Endothelial cell of umbilical vein (primary cell): ENCODE results near the gene CTBP2. TPM values are rescaled to one million over a fixed set of nuclear protein-coding genes. Genes with fewer than 3 reads are reported as not detected.

Experiments
- BruUV-seq: library from RNA; stranded (reverse); fragments of 400-500 nt; replicated peaks from 2 replicates; lab custom pipeline; 2021; lab: Mats Ljungman, UMichigan
- CTCF ChIA-PET: fragments of 300-600, 350-600 bp; sonication (Branson Sonifier 250); formaldehyde crosslinking; loops from one replicate; lab custom pipeline; 2021; ENCODE audit warnings: antibody characterized with exemption, inconsistent platforms; lab: Charles Lee
- POLR2A ChIA-PET: fragments of 300-600, 350-600 bp; sonication (Branson Sonifier 250); formaldehyde crosslinking; loops from one replicate; lab custom pipeline; 2021; ENCODE audit warnings: antibody characterized with exemption, inconsistent platforms; lab: Charles Lee
- DNase-seq: peaks from one replicate; pipeline ENCODE4 v3.0.0-alpha.2; 2011; ENCODE audit warnings: low read depth, low spot score
- FAIRE-seq: peaks from 2 replicates; lab custom pipeline; 2011; peaks lifted over from hg19 to GRCh38; lab: Jason Lieb, UNC
- H2AFZ ChIP-seq: 2 replicates; pipeline ENCODE4 v1.6.0; 2012; ENCODE audit warnings: low read depth, low read length, control low read depth, inconsistent platforms
- H3K27ac ChIP-seq: 2 replicates; pipeline ENCODE4 v1.5.1; 2011; ENCODE audit warnings: low read depth, mild to moderate bottlenecking, control low read depth, low read length, moderate library complexity; ENCODE audit not compliant: insufficient read depth
- H3K27me3 ChIP-seq, 2 experiments: 2 replicates each; pipeline versions ENCODE4 v1.6.0 to v1.6.1; 2011; ENCODE audit warnings: low read length in 2 of 2, mixed read lengths in 1 of 2; ENCODE audit not compliant: control insufficient read depth in 2 of 2, insufficient read depth in 2 of 2
- H3K36me3 ChIP-seq, 2 experiments: 2 replicates in 1 of 2; 3 replicates in 1 of 2; pipeline ENCODE4 v1.5.1; 2011; ENCODE audit warnings: low read length in 2 of 2, mild to moderate bottlenecking in 1 of 2, moderate library complexity in 1 of 2; ENCODE audit not compliant: control insufficient read depth in 2 of 2, insufficient read depth in 2 of 2; ENCODE audit errors: extremely low read depth in 1 of 2
- H3K4me1 ChIP-seq: 3 replicates; pipeline ENCODE4 v1.5.1; 2011; ENCODE audit warnings: mild to moderate bottlenecking, low read length; ENCODE audit not compliant: control insufficient read depth, insufficient read depth; ENCODE audit errors: extremely low read depth
- H3K4me2 ChIP-seq: 2 replicates; pipeline ENCODE4 v1.6.1; 2011; ENCODE audit warnings: low read length, control low read depth, mixed read lengths; ENCODE audit not compliant: insufficient read depth
- H3K4me3 ChIP-seq, 3 experiments: fragments of 200-600 bp in 1 of 3; sonication (generic), shearing (Covaris generic) in 1 of 3; replicated peaks in 1 of 3; 2 replicates each; pipeline ENCODE4 v1.5.1; 2011 to 2016; ENCODE audit warnings: control low read depth in 3 of 3, low read length in 3 of 3, mild to moderate bottlenecking in 2 of 3, inconsistent platforms in 1 of 3, low read depth in 1 of 3, moderate library complexity in 1 of 3; ENCODE audit not compliant: insufficient read depth in 1 of 3
- H3K79me2 ChIP-seq: 2 replicates; pipeline ENCODE4 v1.6.0; 2012; ENCODE audit warnings: low read length, inconsistent platforms; ENCODE audit not compliant: control insufficient read depth, insufficient read depth
- H3K9ac ChIP-seq: replicated peaks from 2 replicates; pipeline ENCODE3; 2011; ENCODE audit warnings: low read length, control low read depth; ENCODE audit not compliant: insufficient read depth; ENCODE audit errors: extremely low read depth
- H3K9me1 ChIP-seq: replicated peaks from 3 replicates; pipeline ENCODE4 v1.6.0; 2011; ENCODE audit warnings: mild to moderate bottlenecking, low read length; ENCODE audit not compliant: control insufficient read depth, insufficient read depth; ENCODE audit errors: extremely low read depth
- H3K9me3 ChIP-seq: replicated peaks from 2 replicates; pipeline ENCODE4 v1.5.1; 2012; ENCODE audit warnings: low read length, inconsistent platforms; ENCODE audit not compliant: control insufficient read depth, insufficient read depth
- H4K20me1 ChIP-seq: replicated peaks from 2 replicates; pipeline ENCODE3; 2011; ENCODE audit warnings: mild to moderate bottlenecking, low read length; ENCODE audit not compliant: control insufficient read depth, insufficient read depth; ENCODE audit errors: extremely low read depth
- CTCF ChIP-seq, 2 donors: IDR thresholded peaks; 1 replicate in 1 of 2; 2 replicates in 1 of 2; pipeline ENCODE4 v1.5.1; 2011; ENCODE audit warnings: low read length in 2 of 2, mild to moderate bottlenecking in 2 of 2, moderate library complexity in 2 of 2, control low read depth in 1 of 2, inconsistent platforms in 1 of 2, low read depth in 1 of 2; ENCODE audit not compliant: insufficient read depth in 1 of 2; ENCODE audit errors: extremely low read depth in 1 of 2
- EZH2 ChIP-seq: IDR thresholded peaks from 2 replicates; pipeline ENCODE4 v1.6.1; 2012; ENCODE audit warnings: borderline replicate concordance, low read depth, mild to moderate bottlenecking, moderate library complexity, low read length, inconsistent platforms; ENCODE audit not compliant: severe bottlenecking
- FOS ChIP-seq: IDR thresholded peaks from 2 replicates; pipeline ENCODE4 v1.6.1; 2011; ENCODE audit warnings: mild to moderate bottlenecking, low read length, moderate library complexity, borderline replicate concordance; ENCODE audit not compliant: insufficient read depth
- GATA2 ChIP-seq: IDR thresholded peaks from 2 replicates; pipeline ENCODE4 v1.7.0; 2011; ENCODE audit warnings: low read depth, mild to moderate bottlenecking, moderate library complexity, mixed read lengths, low read length; ENCODE audit not compliant: insufficient read length, insufficient read depth
- JUN ChIP-seq: IDR thresholded peaks from 2 replicates; pipeline ENCODE4 v1.6.1; 2011; ENCODE audit warnings: borderline replicate concordance, low read depth; ENCODE audit not compliant: insufficient read length, insufficient read depth
- MYC ChIP-seq: IDR thresholded peaks from one replicate; pipeline ENCODE4 v1.6.1; 2011; ENCODE audit warnings: mild to moderate bottlenecking, low read depth, low read length
- POLR2A ChIP-seq: IDR thresholded peaks from 2 replicates; pipeline ENCODE4 v1.6.1; 2012; ENCODE audit warnings: low read depth, mild to moderate bottlenecking, control low read depth, low read length
- POLR2AphosphoS5 ChIP-seq: IDR thresholded peaks from 2 replicates; pipeline ENCODE4 v1.6.1; 2012; ENCODE audit warnings: low read depth, mild to moderate bottlenecking, control low read depth, low read length, moderate library complexity; ENCODE audit not compliant: insufficient read depth
- dilution Hi-C: fragments of 300-500 bp; cut with MboI; formaldehyde crosslinking; loops from one replicate; pipeline ENCODE4 v1.15.0; 2019; ENCODE audit warnings: low sequenced_read_pairs; ENCODE audit not compliant: extremely low pct_ligation_motif_present
- intact Hi-C: fragments of 100-400 bp; cut with micrococcal nuclease; formaldehyde crosslinking; loops from one replicate; pipeline ENCODE4 v1.10.0; 2022
- polyA plus RNA-seq, 4 experiments: library from polyadenylated mRNA; depleted of rRNA in 3 of 4; stranded (reverse) in 3 of 4; unstranded in 1 of 4; fragments of >200 nt; gene quantifications; 2 replicates each; pipeline versions ENCODE4 v1.2.1 to v1.2.3, GENCODE V29; 2011 to 2012; ENCODE audit warnings: missing spikeins in 1 of 4
- total RNA-seq: library from RNA; stranded (reverse); gene quantifications from 2 replicates; pipeline ENCODE4 v1.2.3, GENCODE V29; 2021
- TF ChIP-seq, protein P1 (sequence below): IDR thresholded peaks from 2 replicates; pipeline ENCODE4 v1.6.1; 2011; ENCODE audit not compliant: insufficient read depth, insufficient read length

CTBP2 gene
- total and polyA plus RNA-seq, 2 donors (not counting 3 experiments of a cell fraction or from before 2014, with no cell fraction given) = 118 to 128 TPM

- H3K27me3 ChIP-seq = no peaks in the 10 kb centered on the region
- H4K20me1 ChIP-seq = peaks cover 16% of the 10 kb centered on the region
- no peaks in the 10 kb centered on the region for H3K4me1 ChIP-seq
- ChIA-PET POLR2A (no interaction called here), CTCF (interaction anchor here (0.5 kb wide), 1 partner anchor 47 kb away, joined by 3 read pairs; no protein-coding TSS in a partner anchor)
- dilution Hi-C loops (no loop called here), intact Hi-C loops (no loop called here)
- H3K27ac ChIP-seq = no peak overlapping the region
- peaks cover 3 to 29% of the 10 kb centered on the region in 2 experiments for H3K36me3 ChIP-seq
- H3K4me3 ChIP-seq = no peak overlapping the region
- H3K9ac ChIP-seq = no peak overlapping the region
- no peaks in the 10 kb centered on the region for H3K9me3 ChIP-seq
- TF ChIP-seq GATA2 = no peak
- TF ChIP-seq POLR2AphosphoS5 = no peak
- peaks cover 99% of the 10 kb centered on the region for H3K79me2 ChIP-seq
- H3K9me1 ChIP-seq = no peaks in the 10 kb centered on the region
- no TSS peak for BruUV-seq
- no peak for FAIRE-seq
- no peak for DNase-seq
- no peak overlapping the region for H3K4me2 ChIP-seq
- H2AFZ ChIP-seq = no peak overlapping the region
Measured at GRCh38 chr10:125125951-125126735, 34.2 kb downstream of the CTBP2 start.

DNA sequence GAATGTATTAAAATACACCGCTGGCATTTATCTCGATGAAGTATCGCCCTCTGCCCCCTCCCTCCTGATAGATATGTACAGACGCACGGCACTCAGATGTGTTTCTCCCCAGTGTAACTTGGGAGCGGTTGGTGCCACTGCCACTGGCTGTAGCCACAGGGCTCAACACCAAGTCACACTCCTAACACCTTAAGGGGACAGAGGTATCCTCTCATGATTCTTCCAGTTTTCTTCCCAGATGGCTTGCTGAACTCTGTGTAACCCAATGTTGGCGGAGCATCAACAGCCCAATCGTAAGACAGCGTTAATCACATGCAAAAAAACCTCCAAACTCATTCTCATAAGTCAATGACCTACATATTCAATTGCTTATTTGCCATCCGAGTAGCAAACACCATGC, 35.5 kb downstream of the CTBP2 start:
- Histone ChIP-seq H2AFZ (no peak overlapping the region), H3K79me2 (peaks cover 100% of the 10 kb centered on the region), H3K27ac (no peak overlapping the region), H3K9ac (no peak overlapping the region), H3K36me3 (peaks cover 3 to 21% of the 10 kb centered on the region in 2 experiments), H3K9me3 (no peaks in the 10 kb centered on the region), H3K4me2 (no peak overlapping the region), H3K27me3 (no peaks in the 10 kb centered on the region), H4K20me1 (peaks cover 16% of the 10 kb centered on the region), H3K4me3 (no peak overlapping the region), H3K9me1 (no peaks in the 10 kb centered on the region), H3K4me1 (no peaks in the 10 kb centered on the region)
- dilution Hi-C loops (no loop called here), intact Hi-C loops (no loop called here)
- BruUV-seq = no TSS peak
- FAIRE-seq (no peak), DNase-seq (no peak)
- ChIA-PET POLR2A (no interaction called here), CTCF (interaction anchor here (1.0 kb wide), 1 partner anchor 41 kb away, joined by 3 read pairs; no protein-coding TSS in a partner anchor)
- TF ChIP-seq MYC (no peak), POLR2A (no peak), FOS (no peak), POLR2AphosphoS5 (no peak), JUN (no peak), CTCF (IDR thresholded peaks at IDR 0.05; ENCODE audit: extremely low read depth in 1 of 2, insufficient read depth in 1 of 2, low read depth in 1 of 2, low read length in 2 of 2) (no peak), EZH2 (no peak), GATA2 (no peak)
- TF ChIP-seq, protein P1, sequence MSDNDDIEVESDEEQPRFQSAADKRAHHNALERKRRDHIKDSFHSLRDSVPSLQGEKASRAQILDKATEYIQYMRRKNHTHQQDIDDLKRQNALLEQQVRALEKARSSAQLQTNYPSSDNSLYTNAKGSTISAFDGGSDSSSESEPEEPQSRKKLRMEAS = no peak
